ENCODE results near the gene ZNF574. TPM values are rescaled to one million over a fixed set of nuclear protein-coding genes. Genes with fewer than 3 reads are reported as not detected.

The ZNF574 gene
- total RNA-seq, 2 donors from 2014 or later, result 24.4 to 44.1 TPM

- H3K36me3 ChIP-seq, result no peaks in the 10 kb centered on the region
- WGBS, result 74% methylated on average over 2 of the region's 2 CpGs
- no peak overlapping the region for H3K4me3 ChIP-seq
- H3K4me1 ChIP-seq (replicated peaks), result peaks cover 7% of the 10 kb centered on the region
- intact Hi-C loops (cut with DNase I), result no loop called here
- no peak for TF ChIP-seq CTCF (IDR thresholded peaks at IDR 0.05)
- TF ChIP-seq POLR2A (IDR thresholded peaks at IDR 0.05), result no peak
- no peak for TF ChIP-seq POLR2AphosphoS5 (IDR thresholded peaks at IDR 0.05)
- H3K9me3 ChIP-seq, result no peaks in the 10 kb centered on the region
- no peak overlapping the region for H3K27ac ChIP-seq
- DNase-seq (ENCODE audit: low spot score), result no peak
- no peaks in the 10 kb centered on the region for H3K27me3 ChIP-seq (replicated peaks; ENCODE audit: insufficient read depth)
These were observed 26.9 kb downstream of the ZNF574 start for GRCh38 chr19:42102877-42103276.

DNA sequence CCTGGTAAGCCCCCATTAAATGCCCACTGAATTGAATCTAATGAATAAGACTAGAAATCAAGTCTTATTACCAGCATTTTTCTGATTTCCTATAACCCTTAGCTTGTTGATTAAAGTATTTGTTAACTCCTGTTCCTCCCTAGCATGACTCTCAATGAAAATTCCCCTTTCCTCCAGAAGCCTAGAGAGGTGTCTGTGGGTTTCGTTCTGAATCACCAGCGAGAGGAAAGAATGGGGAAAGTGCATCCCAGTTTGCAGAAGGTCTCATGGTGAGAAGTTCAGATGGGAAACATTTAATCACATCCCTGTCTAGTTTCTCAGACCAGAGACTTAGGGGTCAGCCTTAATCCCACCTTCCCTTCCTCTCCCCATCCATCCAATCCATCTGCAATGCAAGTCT, 29.4 kb downstream of the ZNF574 start:
- no peaks in the 10 kb centered on the region for H3K36me3 ChIP-seq
- WGBS, result 80% methylated on average over 2 of the region's 2 CpGs
- no peaks in the 10 kb centered on the region for H3K9me3 ChIP-seq
- no peak for DNase-seq (ENCODE audit: low spot score)
- H3K4me3 ChIP-seq, result no peak overlapping the region
- no peak overlapping the region for H3K27ac ChIP-seq
- intact Hi-C loops (cut with DNase I), result no loop called here
- TF ChIP-seq POLR2AphosphoS5 (IDR thresholded peaks at IDR 0.05) (no peak), CTCF (IDR thresholded peaks at IDR 0.05) (no peak), POLR2A (IDR thresholded peaks at IDR 0.05) (no peak)
- no peaks in the 10 kb centered on the region for H3K27me3 ChIP-seq (replicated peaks; ENCODE audit: insufficient read depth)
- no peaks in the 10 kb centered on the region for H3K4me1 ChIP-seq (replicated peaks)

GRCh38 chr19:42108527-42109389, 32.8 kb downstream of the ZNF574 start:
- no peaks in the 10 kb centered on the region for H3K4me1 ChIP-seq (replicated peaks)
- H3K27ac ChIP-seq, result no peak overlapping the region
- H3K27me3 ChIP-seq (replicated peaks; ENCODE audit: insufficient read depth), result no peaks in the 10 kb centered on the region
- no peaks in the 10 kb centered on the region for H3K36me3 ChIP-seq
- H3K4me3 ChIP-seq, result no peak overlapping the region
- no peak for TF ChIP-seq POLR2A (IDR thresholded peaks at IDR 0.05)
- TF ChIP-seq CTCF (IDR thresholded peaks at IDR 0.05), result peak; percentile 57 to 97 (median 88)
- TF ChIP-seq POLR2AphosphoS5 (IDR thresholded peaks at IDR 0.05), result peak; percentile 51
- WGBS, result 30% methylated on average over 16 of the region's 16 CpGs
- no peaks in the 10 kb centered on the region for H3K9me3 ChIP-seq
- intact Hi-C loops (cut with DNase I), result no loop called here
- DNase-seq (ENCODE audit: low spot score), result peak; percentile 71

DNA sequence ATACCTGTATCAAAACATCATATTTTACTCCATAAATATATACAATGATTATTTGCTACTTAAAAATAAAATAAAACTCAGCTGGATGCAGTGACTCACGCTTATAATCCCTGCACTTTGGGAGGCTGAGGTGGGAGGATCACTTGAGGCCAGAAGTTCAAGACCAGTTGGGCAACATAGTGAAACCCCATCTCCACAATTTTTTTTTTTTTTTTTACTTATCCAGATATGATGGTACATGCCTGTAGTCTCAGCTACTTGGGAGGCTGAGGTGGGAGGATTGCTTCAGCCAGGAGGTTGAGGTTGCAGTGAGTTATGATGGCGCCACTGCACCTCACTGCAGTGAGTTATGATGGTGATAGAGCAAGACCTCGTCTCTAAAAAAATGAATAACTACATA, 33.9 kb downstream of the ZNF574 start:
- TF ChIP-seq CTCF (IDR thresholded peaks at IDR 0.05), result no peak
- TF ChIP-seq POLR2A (IDR thresholded peaks at IDR 0.05), result no peak
- no peak for TF ChIP-seq POLR2AphosphoS5 (IDR thresholded peaks at IDR 0.05)
- Histone ChIP-seq H3K4me1 (replicated peaks) (no peaks in the 10 kb centered on the region), H3K27ac (no peak overlapping the region), H3K9me3 (no peaks in the 10 kb centered on the region), H3K27me3 (replicated peaks; ENCODE audit: insufficient read depth) (no peaks in the 10 kb centered on the region), H3K4me3 (no peak overlapping the region), H3K36me3 (no peaks in the 10 kb centered on the region)
- 89% methylated on average over 3 of the region's 3 CpGs for WGBS
- intact Hi-C loops (cut with DNase I), result no loop called here
- DNase-seq (ENCODE audit: low spot score), result no peak

DNA sequence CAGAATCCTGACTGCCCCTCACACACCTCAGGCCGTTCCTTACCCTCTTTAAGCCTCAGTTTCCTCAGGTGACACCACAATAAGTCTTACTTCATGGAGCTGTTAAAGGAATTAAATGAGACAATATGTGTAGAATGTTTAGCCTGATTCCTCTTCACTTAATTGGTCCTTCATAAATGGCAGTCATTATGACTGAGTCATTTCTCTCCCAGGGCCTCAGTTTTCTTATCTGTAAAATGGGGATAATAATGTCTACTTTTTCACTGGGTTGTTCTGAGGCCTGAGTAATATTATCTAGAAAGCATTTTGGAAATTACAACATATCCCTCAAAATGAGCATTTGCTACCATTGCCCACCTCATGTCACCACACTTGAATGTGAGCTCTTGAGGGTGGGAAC, 34.7 kb downstream of the ZNF574 start:
- TF ChIP-seq CTCF (IDR thresholded peaks at IDR 0.05) (no peak), POLR2AphosphoS5 (IDR thresholded peaks at IDR 0.05) (no peak), POLR2A (IDR thresholded peaks at IDR 0.05) (no peak)
- H3K4me1 ChIP-seq (replicated peaks), result no peaks in the 10 kb centered on the region
- no peaks in the 10 kb centered on the region for H3K9me3 ChIP-seq
- H3K36me3 ChIP-seq, result no peaks in the 10 kb centered on the region
- WGBS, result 91% methylated on average over 1 of the region's 1 CpG
- H3K4me3 ChIP-seq, result no peak overlapping the region
- no peaks in the 10 kb centered on the region for H3K27me3 ChIP-seq (replicated peaks; ENCODE audit: insufficient read depth)
- H3K27ac ChIP-seq, result no peak overlapping the region
- no peak for DNase-seq (ENCODE audit: low spot score)
- intact Hi-C loops (cut with DNase I), result no loop called here

Data from prostate gland (tissue), 2 donors.